NCI-H345 (cell line): Measurements from ENCODE around the gene MAPKAPK2.

Source experiments
- DNase-seq: peaks from one replicate; lab custom pipeline; 2025; lab: John Stamatoyannopoulos, UW

The MAPKAPK2 gene

GRCh38 chr1:206683313-206683712 is 1.4 kb upstream of the MAPKAPK2 start:
- no peak for DNase-seq

GRCh38 chr1:206684003-206684402 is 702 bp upstream of the MAPKAPK2 start:
- DNase-seq, result no peak

GRCh38 chr1:206685334-206685768 is 646 bp downstream of the MAPKAPK2 start:
- no peak for DNase-seq

- no peak for DNase-seq
These were observed 1.2 kb downstream of the MAPKAPK2 start for GRCh38 chr1:206685769-206686477.

GRCh38 chr1:206686478-206687249 is 2.0 kb downstream of the MAPKAPK2 start:
- no peak for DNase-seq

- DNase-seq, result no peak
These were observed 2.7 kb downstream of the MAPKAPK2 start for GRCh38 chr1:206687251-206687914.

- DNase-seq, result no peak
These were observed 3.3 kb downstream of the MAPKAPK2 start for GRCh38 chr1:206687915-206688442.

GRCh38 chr1:206690516-206690915 is 5.8 kb downstream of the MAPKAPK2 start:
- DNase-seq, result no peak

GRCh38 chr1:206691604-206692003 is 6.9 kb downstream of the MAPKAPK2 start:
- no peak for DNase-seq

GRCh38 chr1:206693029-206693428 is 8.3 kb downstream of the MAPKAPK2 start:
- DNase-seq, result no peak

GRCh38 chr1:206693592-206693991 is 8.9 kb downstream of the MAPKAPK2 start:
- DNase-seq, result no peak

GRCh38 chr1:206694171-206695124 is 9.7 kb downstream of the MAPKAPK2 start:
- DNase-seq, result no peak

GRCh38 chr1:206695733-206696132 is 11.0 kb downstream of the MAPKAPK2 start:
- no peak for DNase-seq

GRCh38 chr1:206696812-206697585 is 12.3 kb downstream of the MAPKAPK2 start:
- no peak for DNase-seq

GRCh38 chr1:206698011-206698410 is 13.3 kb downstream of the MAPKAPK2 start:
- no peak for DNase-seq

GRCh38 chr1:206699000-206699586 is 14.4 kb downstream of the MAPKAPK2 start:
- DNase-seq, result no peak

GRCh38 chr1:206699626-206700025 is 14.9 kb downstream of the MAPKAPK2 start:
- DNase-seq, result no peak

- DNase-seq, result peak; percentile 51
These were observed 15.8 kb downstream of the MAPKAPK2 start for GRCh38 chr1:206700445-206701036.

- no peak for DNase-seq
These were observed 17.6 kb downstream of the MAPKAPK2 start for GRCh38 chr1:206702260-206702659.

GRCh38 chr1:206702803-206703202 is 18.1 kb downstream of the MAPKAPK2 start:
- no peak for DNase-seq
